Measurements from ENCODE around the gene EFS. TPM values are rescaled to one million over a fixed set of nuclear protein-coding genes. Genes with fewer than 3 reads are reported as not detected.

Gene EFS, protein sequence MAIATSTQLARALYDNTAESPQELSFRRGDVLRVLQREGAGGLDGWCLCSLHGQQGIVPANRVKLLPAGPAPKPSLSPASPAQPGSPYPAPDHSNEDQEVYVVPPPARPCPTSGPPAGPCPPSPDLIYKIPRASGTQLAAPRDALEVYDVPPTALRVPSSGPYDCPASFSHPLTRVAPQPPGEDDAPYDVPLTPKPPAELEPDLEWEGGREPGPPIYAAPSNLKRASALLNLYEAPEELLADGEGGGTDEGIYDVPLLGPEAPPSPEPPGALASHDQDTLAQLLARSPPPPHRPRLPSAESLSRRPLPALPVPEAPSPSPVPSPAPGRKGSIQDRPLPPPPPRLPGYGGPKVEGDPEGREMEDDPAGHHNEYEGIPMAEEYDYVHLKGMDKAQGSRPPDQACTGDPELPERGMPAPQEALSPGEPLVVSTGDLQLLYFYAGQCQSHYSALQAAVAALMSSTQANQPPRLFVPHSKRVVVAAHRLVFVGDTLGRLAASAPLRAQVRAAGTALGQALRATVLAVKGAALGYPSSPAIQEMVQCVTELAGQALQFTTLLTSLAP
- total RNA-seq (2021; ENCODE audit: unreplicated experiment) (not detected), Bru-seq, nascent RNA (percentile 13 among the genes with signal in this experiment), BruChase-seq, experiment 1, labeled RNA remaining after a 2-hour chase (percentile 17 among the genes with signal in this experiment), BruChase-seq, experiment 2, labeled RNA remaining after a 6-hour chase (percentile 13 among the genes with signal in this experiment)
- polyA plus RNA-seq (2012; ENCODE audit: insufficient read length): not detected
- long read RNA-seq: 0 reads

- H3K27ac ChIP-seq (ENCODE audit: low read length): no peak within 1 kb of the TSS
- H3K4me1 ChIP-seq (ENCODE audit: control insufficient read depth, insufficient read depth, low read length): no peaks in the 10 kb centered on the region
- no TSS peak for BruUV-seq (replicated peaks)
- no peak for TF ChIP-seq SIN3A (IDR thresholded peaks at IDR 0.05; ENCODE audit: borderline replicate concordance, insufficient read depth, low read depth, low read length)
- no peak for TF ChIP-seq CTCF (IDR thresholded peaks at IDR 0.05)
- no peak for TF ChIP-seq REST (IDR thresholded peaks at IDR 0.05; ENCODE audit: insufficient read depth in 1 of 2, low read depth in 2 of 2, low read length in 1 of 2)
- TF ChIP-seq POLR2AphosphoS5 (IDR thresholded peaks at IDR 0.05; ENCODE audit: low read depth, low read length): no peak
- TF ChIP-seq TCF7L2 (IDR thresholded peaks at IDR 0.05; ENCODE audit: low read depth, low read length): no peak
- ATAC-seq: no peak
- no peaks in the 10 kb centered on the region; the same call in 1 of the 2 replicates for H3K27me3 ChIP-seq (ENCODE audit: control insufficient read depth, insufficient read depth, low read length)
- intact Hi-C loops (cut with micrococcal nuclease; ENCODE audit: unreplicated experiment) (no loop called here), in situ Hi-C loops (cut with HindIII; ENCODE audit: low pct_unique_long_range_greater_than_20kb, low sequenced_read_pairs) (no loop called here)
- CTCF ChIA-PET: interaction anchor here (0.6 kb wide), 1 partner anchor 124 kb away, joined by 7 read pairs; no protein-coding TSS in a partner anchor
- H3K9me3 ChIP-seq (ENCODE audit: control insufficient read depth, insufficient read depth, low read depth, low read length): no peaks in the 10 kb centered on the region
- no peak for DNase-seq (ENCODE audit: low read depth, low spot score)
- H3K36me3 ChIP-seq (ENCODE audit: control insufficient read depth, insufficient read depth, low read length): no peaks in the 10 kb centered on the region
- peak within 1 kb of the TSS in 1 of 2 experiments; percentile 11; a peak in 1 of 4 replicates for H3K4me3 ChIP-seq (ENCODE audit: low read depth in 2 of 2, low read length in 2 of 2)
- POLR2A ChIA-PET: no interaction called here
Observed at GRCh38 chr14:23365036-23365731, at the start of gene EFS. Gene EFS (minus strand): TSS chr14:23365172. CDS start chr14:23365025, 147 bp downstream.

GRCh38 chr14:23414254-23414653 lies 49.3 kb upstream of the EFS start:
- in situ Hi-C loops (cut with HindIII; ENCODE audit: low pct_unique_long_range_greater_than_20kb, low sequenced_read_pairs): no loop called here
- no peak overlapping the region for H3K27ac ChIP-seq (ENCODE audit: low read length)
- H3K4me3 ChIP-seq (ENCODE audit: low read depth in 2 of 2, low read length in 2 of 2): no peak overlapping the region
- H3K4me1 ChIP-seq (ENCODE audit: control insufficient read depth, insufficient read depth, low read length): no peaks in the 10 kb centered on the region
- H3K27me3 ChIP-seq (ENCODE audit: control insufficient read depth, insufficient read depth, low read length): no peaks in the 10 kb centered on the region
- H3K9me3 ChIP-seq (ENCODE audit: control insufficient read depth, insufficient read depth, low read depth, low read length): no peaks in the 10 kb centered on the region
- POLR2A ChIA-PET: no interaction called here
- H3K36me3 ChIP-seq (ENCODE audit: control insufficient read depth, insufficient read depth, low read length): no peaks in the 10 kb centered on the region
- intact Hi-C loops (cut with micrococcal nuclease; ENCODE audit: unreplicated experiment): no loop called here
- ATAC-seq (no peak), DNase-seq (ENCODE audit: low read depth, low spot score) (no peak)
- CTCF ChIA-PET: no interaction called here
- no peak for TF ChIP-seq POLR2AphosphoS5 (IDR thresholded peaks at IDR 0.05; ENCODE audit: low read depth, low read length)
- TF ChIP-seq TCF7L2 (IDR thresholded peaks at IDR 0.05; ENCODE audit: low read depth, low read length): no peak
- TF ChIP-seq REST (IDR thresholded peaks at IDR 0.05; ENCODE audit: insufficient read depth in 1 of 2, low read depth in 2 of 2, low read length in 1 of 2): no peak
- no peak for TF ChIP-seq SIN3A (IDR thresholded peaks at IDR 0.05; ENCODE audit: borderline replicate concordance, insufficient read depth, low read depth, low read length)
- no peak for TF ChIP-seq CTCF (IDR thresholded peaks at IDR 0.05)
- BruUV-seq (replicated peaks): no TSS peak

All from Panc1 (cell line).